Brain microvascular endothelial cell (primary cell): ENCODE measurements around the gene ERG.

Source experiments
- DNase-seq: peaks from one replicate; pipeline ENCODE4 v3.0.0-alpha.2; 2020
- H3K27ac ChIP-seq: fragments of 250-450 bp; sonication (Bioruptor Pico); 2 replicates; pipeline ENCODE4 v1.5.1; 2020; ENCODE audit warnings: mild to moderate bottlenecking, moderate library complexity
- H3K27me3 ChIP-seq: fragments of 250-450 bp; sonication (Bioruptor Pico); replicated peaks from 2 replicates; pipeline ENCODE4 v1.5.1; 2020; ENCODE audit warnings: mild to moderate bottlenecking
- H3K36me3 ChIP-seq: fragments of 250-450 bp; sonication (Bioruptor Pico); replicated peaks from 2 replicates; pipeline ENCODE4 v1.5.1; 2020; ENCODE audit warnings: mild to moderate bottlenecking
- H3K4me3 ChIP-seq: 2 replicates; pipeline ENCODE4 v1.5.1; 2011; ENCODE audit warnings: low read depth, mild to moderate bottlenecking, control low read depth, low read length, moderate library complexity
- in situ Hi-C: cut with HindIII; loops from 2 replicates; pipeline ENCODE4 v1.10.0; 2017; ENCODE audit warnings: low sequenced_read_pairs, low pct_ligation_motif_present
- TF ChIP-seq, protein P1 (sequence below): IDR thresholded peaks from 2 replicates; pipeline ENCODE4 v1.5.1; 2011; ENCODE audit warnings: low read depth, mild to moderate bottlenecking, moderate library complexity, low read length, control low read depth, inconsistent platforms; ENCODE audit errors: missing control alignments

ERG gene

DNA sequence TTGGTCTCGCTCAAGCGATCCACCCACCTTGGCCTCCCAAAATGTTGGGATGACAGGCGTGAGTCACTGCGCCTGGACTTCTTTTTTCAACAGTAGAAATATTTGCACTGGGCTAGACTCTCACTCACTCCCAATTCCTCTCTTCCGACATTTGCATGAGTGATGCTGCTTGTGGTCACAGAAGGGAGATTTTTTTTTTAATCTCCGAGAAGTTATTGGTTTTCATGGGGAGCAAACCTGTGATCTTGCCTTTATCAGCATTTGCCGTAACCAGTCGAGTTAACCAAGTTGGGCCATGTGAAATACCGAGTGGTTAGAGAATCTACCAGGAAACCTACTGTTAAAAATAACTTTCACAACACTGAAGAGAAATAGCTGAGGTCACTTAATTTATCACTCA lies 21.1 kb downstream of the ERG start:
- H3K4me3 ChIP-seq = no peak overlapping the region
- DNase-seq = no peak
- H3K27ac ChIP-seq = no peak overlapping the region
- in situ Hi-C loops = no loop called here
- no peaks in the 10 kb centered on the region for H3K36me3 ChIP-seq
- no peaks in the 10 kb centered on the region for H3K27me3 ChIP-seq
- TF ChIP-seq, protein P1, sequence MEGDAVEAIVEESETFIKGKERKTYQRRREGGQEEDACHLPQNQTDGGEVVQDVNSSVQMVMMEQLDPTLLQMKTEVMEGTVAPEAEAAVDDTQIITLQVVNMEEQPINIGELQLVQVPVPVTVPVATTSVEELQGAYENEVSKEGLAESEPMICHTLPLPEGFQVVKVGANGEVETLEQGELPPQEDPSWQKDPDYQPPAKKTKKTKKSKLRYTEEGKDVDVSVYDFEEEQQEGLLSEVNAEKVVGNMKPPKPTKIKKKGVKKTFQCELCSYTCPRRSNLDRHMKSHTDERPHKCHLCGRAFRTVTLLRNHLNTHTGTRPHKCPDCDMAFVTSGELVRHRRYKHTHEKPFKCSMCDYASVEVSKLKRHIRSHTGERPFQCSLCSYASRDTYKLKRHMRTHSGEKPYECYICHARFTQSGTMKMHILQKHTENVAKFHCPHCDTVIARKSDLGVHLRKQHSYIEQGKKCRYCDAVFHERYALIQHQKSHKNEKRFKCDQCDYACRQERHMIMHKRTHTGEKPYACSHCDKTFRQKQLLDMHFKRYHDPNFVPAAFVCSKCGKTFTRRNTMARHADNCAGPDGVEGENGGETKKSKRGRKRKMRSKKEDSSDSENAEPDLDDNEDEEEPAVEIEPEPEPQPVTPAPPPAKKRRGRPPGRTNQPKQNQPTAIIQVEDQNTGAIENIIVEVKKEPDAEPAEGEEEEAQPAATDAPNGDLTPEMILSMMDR = no peak

GRCh38 chr21:38476385-38476784 lies 21.9 kb downstream of the ERG start:
- no peaks in the 10 kb centered on the region for H3K36me3 ChIP-seq
- in situ Hi-C loops = no loop called here
- no peak for DNase-seq
- no peak overlapping the region for H3K27ac ChIP-seq
- TF ChIP-seq, protein P1 = no peak
- no peaks in the 10 kb centered on the region for H3K27me3 ChIP-seq
- H3K4me3 ChIP-seq = no peak overlapping the region

GRCh38 chr21:38475519-38475918 lies 22.8 kb downstream of the ERG start:
- in situ Hi-C loops = no loop called here
- TF ChIP-seq, protein P1 = no peak
- DNase-seq = no peak
- no peak overlapping the region for H3K4me3 ChIP-seq
- no peaks in the 10 kb centered on the region for H3K27me3 ChIP-seq
- no peak overlapping the region for H3K27ac ChIP-seq
- no peaks in the 10 kb centered on the region for H3K36me3 ChIP-seq

DNA sequence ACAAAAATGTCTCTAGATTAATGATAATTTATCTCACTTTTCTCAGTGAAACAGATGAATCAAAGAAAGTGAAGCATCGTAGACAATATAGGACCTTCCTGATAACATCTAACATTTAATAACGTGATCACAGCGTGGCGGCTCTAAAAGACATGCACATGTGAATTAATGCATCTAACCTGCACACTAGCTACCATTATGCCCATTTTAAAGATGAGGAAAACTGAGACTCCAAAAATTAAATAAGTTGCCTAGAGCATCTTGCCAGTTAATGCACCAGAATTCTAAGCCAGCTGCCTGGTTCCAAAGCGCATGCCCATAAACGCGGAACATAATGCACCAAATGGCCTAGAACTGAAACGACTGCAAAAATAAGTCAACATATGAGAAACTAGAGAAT lies 23.5 kb downstream of the ERG start:
- TF ChIP-seq, protein P1 = no peak
- H3K27me3 ChIP-seq = no peaks in the 10 kb centered on the region
- DNase-seq = no peak
- no peak overlapping the region for H3K4me3 ChIP-seq
- H3K36me3 ChIP-seq = no peaks in the 10 kb centered on the region
- in situ Hi-C loops = no loop called here
- H3K27ac ChIP-seq = no peak overlapping the region

DNA sequence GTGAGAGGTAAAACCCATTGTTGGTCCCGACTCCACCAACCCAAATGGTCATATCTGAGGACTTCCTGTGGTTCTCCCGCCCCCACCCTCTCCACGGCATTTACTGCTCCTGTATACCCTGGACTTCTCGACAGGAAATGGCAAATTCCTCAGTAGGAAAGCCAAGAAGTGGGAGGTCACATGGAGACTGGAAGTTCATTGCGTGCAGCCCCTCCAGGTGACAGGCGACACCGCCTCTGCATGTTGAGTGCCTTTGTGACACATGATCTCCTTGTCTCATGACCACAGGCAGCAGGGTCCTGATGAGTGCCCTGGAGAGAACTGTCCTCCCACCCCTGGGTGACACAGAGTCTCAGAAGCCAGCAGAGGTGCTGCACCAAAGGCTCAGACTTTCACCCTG lies 24.2 kb downstream of the ERG start:
- Histone ChIP-seq H3K27me3 (no peaks in the 10 kb centered on the region), H3K4me3 (no peak overlapping the region), H3K27ac (no peak overlapping the region), H3K36me3 (no peaks in the 10 kb centered on the region)
- TF ChIP-seq, protein P1 = no peak
- in situ Hi-C loops = no loop called here
- DNase-seq = no peak

- H3K4me3 ChIP-seq = no peak overlapping the region
- TF ChIP-seq, protein P1 = no peak
- no peaks in the 10 kb centered on the region for H3K36me3 ChIP-seq
- in situ Hi-C loops = no loop called here
- DNase-seq = no peak
- no peak overlapping the region for H3K27ac ChIP-seq
- no peaks in the 10 kb centered on the region for H3K27me3 ChIP-seq
Observed at GRCh38 chr21:38472412-38473108, 25.7 kb downstream of the ERG start.
